HG03469 (cell line): ENCODE data around the gene KRTAP5-7.
"Not testable (repeated sequence)": the region's sequence is repeated elsewhere in the genome, so short reads cannot be mapped to it uniquely, and the experiment has no call there.

ENCODE experiments used
- ATAC-seq: cut with Tn5 transposase; IDR thresholded peaks from one replicate; pipeline ENCODE4 v1.9.1; 2021; ENCODE audit warnings: mild to moderate bottlenecking, moderate library complexity, moderate number of reproducible peaks; ENCODE audit not compliant: unreplicated experiment

The KRTAP5-7 gene

GRCh38 chr11:71556018-71556417, 29.0 kb downstream of the KRTAP5-7 start:
- ATAC-seq = no peak

DNA sequence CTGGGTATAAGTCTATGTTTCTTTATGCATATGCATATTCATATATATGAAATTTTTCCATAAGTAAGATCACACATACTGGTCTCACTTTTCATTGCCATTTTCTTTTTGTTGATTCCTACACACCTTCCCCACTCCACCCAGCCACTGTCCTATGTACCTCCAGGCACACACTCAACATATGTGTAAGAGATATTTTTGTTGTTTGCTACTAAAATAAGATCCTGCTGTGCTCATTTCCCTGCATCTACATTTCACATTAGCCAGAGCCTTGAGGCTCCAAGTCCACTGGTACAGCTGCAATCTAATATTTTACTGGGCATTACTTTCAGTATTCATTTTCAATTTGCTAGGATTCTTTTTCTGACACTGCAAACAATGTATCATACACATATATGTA, 30.2 kb downstream of the KRTAP5-7 start:
- no peak for ATAC-seq

- no peak for ATAC-seq
Observed at GRCh38 chr11:71558996-71559395, 31.9 kb downstream of the KRTAP5-7 start.

- no peak for ATAC-seq
Observed at GRCh38 chr11:71562120-71562519, 35.1 kb downstream of the KRTAP5-7 start.

- no peak for ATAC-seq
Observed at GRCh38 chr11:71563406-71563805, 36.3 kb downstream of the KRTAP5-7 start.

DNA sequence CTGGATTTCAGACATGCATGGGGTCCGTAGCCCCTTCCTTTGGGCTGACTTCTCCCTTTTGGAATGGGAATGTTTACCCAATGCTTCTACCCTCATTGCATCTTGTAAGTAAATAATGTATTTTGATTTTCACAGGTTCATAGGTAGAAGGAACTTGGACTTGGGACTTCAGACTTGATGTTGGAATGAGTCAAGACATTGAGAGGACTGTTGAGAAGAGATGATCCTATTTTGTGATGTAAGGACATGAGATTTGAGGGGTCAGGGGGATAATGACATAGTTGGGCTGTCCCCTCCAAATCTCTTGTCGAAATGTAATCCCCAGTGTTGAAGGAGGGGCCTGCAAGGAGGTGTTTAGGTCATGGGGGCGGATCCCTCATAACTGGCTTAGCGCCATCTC, 37.4 kb downstream of the KRTAP5-7 start:
- ATAC-seq = no peak

- ATAC-seq = no peak
Observed at GRCh38 chr11:71565263-71565662, 38.2 kb downstream of the KRTAP5-7 start, which contains the start of gene KRTAP5-10. TSS of gene KRTAP5-10 (plus strand) at chr11:71565563. CDS start at chr11:71565588, 25 bp downstream.

- ATAC-seq = no peak
Observed at GRCh38 chr11:71566081-71566620, 39.1 kb downstream of the KRTAP5-7 start.

DNA sequence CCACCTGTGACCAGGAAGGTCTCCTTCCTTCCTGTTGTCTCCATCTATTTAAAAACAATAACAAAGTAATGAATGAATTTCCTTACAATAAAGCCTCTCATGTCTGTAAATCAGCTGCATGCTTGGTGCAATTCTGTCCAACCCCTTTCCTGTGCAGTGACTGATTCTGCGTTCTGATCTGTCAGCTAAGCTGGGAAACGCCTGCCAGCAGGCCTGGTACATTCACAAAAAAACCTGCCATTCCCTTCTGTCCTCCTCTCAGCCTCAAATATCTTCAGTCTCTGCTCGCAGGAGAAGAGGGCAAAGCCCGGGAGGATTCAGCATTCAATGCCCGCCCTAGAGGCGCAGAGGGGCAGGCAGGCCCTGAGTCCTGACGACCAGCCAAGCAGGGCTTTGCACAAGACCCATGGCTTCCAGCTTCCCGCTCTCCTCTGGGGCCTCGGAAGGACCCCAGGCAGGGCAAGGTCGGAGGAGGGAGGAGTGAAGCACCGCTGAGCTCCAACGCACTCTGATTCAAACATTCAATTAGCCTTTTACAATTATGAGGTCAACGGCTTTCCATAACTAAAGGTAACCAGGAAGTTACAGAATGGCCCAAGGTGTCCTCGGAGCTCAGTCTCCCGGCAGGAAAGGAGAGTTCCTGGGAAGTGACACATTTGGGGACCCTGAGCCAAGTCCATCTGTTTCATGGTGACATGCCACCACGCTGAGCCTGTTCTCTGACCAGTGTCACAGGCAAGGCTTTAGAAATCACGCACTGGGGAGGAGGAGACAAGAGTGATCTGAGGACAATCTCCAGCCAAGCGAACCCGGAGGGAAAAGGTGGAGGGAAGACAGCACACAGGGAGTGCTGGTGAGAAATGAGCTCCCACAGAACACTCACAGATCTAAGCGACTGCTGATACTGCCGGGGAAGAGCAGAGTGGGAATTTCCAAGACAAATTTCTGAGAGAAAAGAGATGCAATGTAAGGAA, 39.8 kb downstream of the KRTAP5-7 start:
- not testable (repeated sequence) for ATAC-seq

DNA sequence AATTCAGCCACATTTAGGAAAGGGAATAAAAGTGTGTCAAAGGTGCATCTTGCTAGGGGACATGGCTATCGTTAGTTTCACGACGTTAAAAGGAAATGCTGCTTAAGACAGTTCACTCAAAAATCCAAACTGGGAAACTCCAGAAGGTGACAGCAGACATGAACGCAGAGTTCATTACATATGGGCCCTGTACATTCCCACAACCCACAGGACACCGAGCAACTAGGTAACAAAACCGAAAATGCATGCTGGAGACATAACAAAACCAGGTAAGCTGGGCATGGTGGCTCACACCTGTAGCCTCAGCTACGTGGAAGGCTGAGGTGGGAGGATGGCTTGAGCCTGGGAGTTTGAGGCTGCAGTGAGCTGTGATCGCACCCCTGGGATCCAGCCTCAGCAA, 40.6 kb downstream of the KRTAP5-7 start:
- ATAC-seq = not testable (repeated sequence)

GRCh38 chr11:71568704-71569349, 41.8 kb downstream of the KRTAP5-7 start:
- no peak for ATAC-seq

- not testable (repeated sequence) for ATAC-seq
Observed at GRCh38 chr11:71571101-71571850, 44.2 kb downstream of the KRTAP5-7 start.

- no peak for ATAC-seq
Observed at GRCh38 chr11:71572811-71573210, 45.7 kb downstream of the KRTAP5-7 start.

- no peak for ATAC-seq
Observed at GRCh38 chr11:71574418-71574817, 47.4 kb downstream of the KRTAP5-7 start.

DNA sequence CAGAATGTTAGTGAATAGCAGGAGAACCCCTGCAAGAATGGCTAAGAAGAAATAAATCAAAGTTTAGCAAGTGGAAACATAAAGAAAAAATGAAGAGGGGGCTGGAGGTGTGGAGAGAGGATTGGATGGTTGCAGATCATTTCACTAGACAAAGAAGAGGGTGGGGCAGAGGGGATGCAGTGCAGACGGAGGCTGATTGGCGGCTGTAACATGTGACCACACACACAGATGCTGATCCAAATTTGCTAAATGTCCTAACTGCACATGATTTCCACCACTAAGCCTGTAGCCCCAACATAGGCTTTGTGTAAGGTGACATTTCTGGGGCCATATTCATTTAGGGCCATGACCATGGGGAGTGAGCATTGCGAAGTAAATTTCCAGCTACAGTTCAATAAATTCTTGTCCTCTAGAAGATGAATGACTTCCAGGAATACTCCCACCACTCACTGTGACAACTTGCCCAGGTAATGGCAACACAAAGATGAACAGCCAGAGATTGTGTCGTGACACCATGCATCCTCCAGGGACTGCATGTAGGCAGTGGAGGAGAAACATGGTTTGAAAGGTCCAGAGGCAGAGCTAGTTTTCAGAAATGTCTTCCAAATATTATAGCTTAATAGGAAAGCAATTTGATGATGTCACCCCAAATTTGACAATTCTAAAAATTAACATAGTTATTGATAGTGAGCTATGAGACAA, 48.8 kb downstream of the KRTAP5-7 start:
- ATAC-seq = no peak

DNA sequence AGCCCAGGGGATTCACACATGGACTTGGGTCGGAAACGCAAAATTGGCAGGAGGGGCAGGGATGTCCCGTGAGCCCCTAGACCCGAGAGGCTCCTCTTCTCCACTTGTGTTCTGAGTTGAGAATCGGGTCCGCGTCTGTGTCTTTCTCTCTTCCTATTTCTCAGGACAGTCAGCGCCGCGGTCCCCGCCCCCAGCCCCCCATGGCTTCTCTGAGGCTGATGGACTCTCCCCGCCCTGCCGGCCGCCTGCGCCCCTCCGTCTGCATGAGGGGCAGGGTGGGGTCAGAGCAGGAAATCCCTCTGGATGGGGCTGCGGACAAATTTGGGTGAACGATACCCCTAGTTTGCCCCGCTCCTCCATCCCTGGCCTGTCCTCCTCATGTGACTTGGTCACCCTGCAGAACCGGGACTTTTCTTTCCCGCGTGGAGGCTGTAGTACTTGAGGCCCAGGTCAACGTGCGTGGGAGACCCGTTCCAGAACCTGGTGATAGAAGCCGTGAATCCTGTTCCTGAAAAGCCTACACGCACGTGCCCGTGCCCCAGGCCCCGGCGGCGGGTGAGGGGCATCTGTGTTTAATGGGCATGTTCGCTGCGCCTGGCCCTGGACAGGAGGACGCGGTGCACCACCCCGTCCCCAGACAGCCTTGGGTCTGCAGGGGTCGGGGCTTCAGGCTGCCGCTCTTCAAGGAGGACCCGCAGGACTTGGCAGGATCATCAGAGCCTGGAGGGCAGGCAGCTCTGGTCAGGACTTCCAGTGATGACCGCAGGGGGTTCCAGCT, 49.8 kb downstream of the KRTAP5-7 start:
- ATAC-seq = not testable (repeated sequence)

DNA sequence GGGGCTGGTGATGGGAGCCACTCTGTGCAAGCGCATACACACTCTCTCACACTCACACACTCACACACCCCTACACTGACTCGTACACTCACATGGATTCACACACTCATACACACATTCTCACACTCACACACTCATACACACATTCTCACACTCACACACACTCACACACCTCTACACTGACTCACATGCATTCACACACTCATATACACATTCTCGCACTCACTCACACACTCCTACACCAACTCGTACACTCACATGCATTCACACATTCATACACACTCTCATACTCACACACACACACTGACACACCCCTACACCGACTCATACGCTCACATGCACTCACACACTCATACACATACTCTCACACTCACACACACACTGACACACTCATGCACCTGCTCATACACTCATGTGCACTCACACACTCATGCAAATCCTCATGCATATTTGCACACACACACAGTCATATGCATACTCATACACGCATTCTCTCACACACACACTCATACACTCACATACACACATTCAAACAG, 50.5 kb downstream of the KRTAP5-7 start:
- no peak for ATAC-seq
